BE2C (cell line): ENCODE data around the gene TIMP3.

Experiments used
- DNase-seq: peaks from one replicate; pipeline ENCODE4 v3.0.0-alpha.2; 2020
- H3K27me3 ChIP-seq: fragments of 250-450 bp; sonication (Bioruptor Pico); 2 replicates; pipeline ENCODE4 v1.5.1; 2020; ENCODE audit warnings: mild to moderate bottlenecking
- H3K36me3 ChIP-seq: fragments of 250-450 bp; sonication (Bioruptor Pico); 2 replicates; pipeline ENCODE4 v1.5.1; 2020; ENCODE audit warnings: mild to moderate bottlenecking
- H3K4me1 ChIP-seq: fragments of 250-450 bp; sonication (Bioruptor Pico); 2 replicates; pipeline ENCODE4 v1.5.1; 2020
- H3K4me3 ChIP-seq: 2 replicates; pipeline ENCODE4 v1.5.1; 2011; ENCODE audit warnings: low read depth, low read length
- H3K9me3 ChIP-seq: fragments of 250-450 bp; sonication (Bioruptor Pico); 2 replicates; pipeline ENCODE4 v1.5.1; 2020
- CTCF ChIP-seq: IDR thresholded peaks from 2 replicates; pipeline ENCODE4 v1.5.1; 2012; ENCODE audit warnings: mild to moderate bottlenecking, low read depth, low read length

Gene TIMP3

DNA sequence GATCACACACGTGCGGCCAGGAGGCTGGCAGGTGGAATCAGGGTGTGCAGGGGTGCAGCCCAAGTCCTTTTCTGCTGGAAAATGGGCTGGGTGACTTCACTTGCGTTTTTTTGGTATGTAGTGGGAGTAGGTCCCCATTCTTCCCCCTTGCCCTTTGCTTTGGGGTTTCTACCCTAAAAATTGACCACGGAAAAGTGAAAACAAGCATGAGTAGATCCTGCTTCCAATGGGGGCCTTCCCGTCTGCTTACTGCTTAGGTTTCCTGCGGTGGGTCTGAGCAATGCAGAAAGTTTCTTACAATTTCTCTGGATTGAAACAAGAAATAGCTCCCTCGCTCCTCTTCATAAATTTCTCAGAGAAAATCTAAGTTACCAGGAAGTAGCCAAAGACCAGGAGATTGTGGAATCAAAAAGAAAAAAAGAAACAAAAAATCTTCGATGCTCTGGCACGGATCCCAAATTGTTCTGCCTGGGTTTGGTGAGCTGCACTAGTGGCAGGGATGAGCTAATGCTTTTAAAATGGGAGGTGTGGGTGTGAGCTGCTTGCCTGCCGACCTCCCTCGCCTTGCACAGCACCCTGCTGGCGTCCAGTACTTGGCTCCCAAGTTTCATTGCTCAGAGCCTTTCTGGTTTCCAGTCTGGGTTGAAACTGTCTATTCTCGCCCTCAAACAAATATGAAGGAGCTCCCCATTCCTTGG lies 2.4 kb downstream of the TIMP3 start:
- Histone ChIP-seq H3K4me3 (no peak overlapping the region), H3K4me1 (no peaks in the 10 kb centered on the region), H3K36me3 (no peaks in the 10 kb centered on the region), H3K9me3 (no peaks in the 10 kb centered on the region), H3K27me3 (0 out of 2 replicates have a peak, but pooled peaks cover 4% of the 10 kb centered on the region)
- no peak for TF ChIP-seq CTCF
- no peak for DNase-seq

- no peaks in the 10 kb centered on the region for H3K9me3 ChIP-seq
- H3K4me1 ChIP-seq, result no peaks in the 10 kb centered on the region
- DNase-seq, result no peak
- no peak for TF ChIP-seq CTCF
- no peaks in the 10 kb centered on the region for H3K36me3 ChIP-seq
- H3K27me3 ChIP-seq, result 0 out of 2 replicates have a peak, but pooled peaks cover 4% of the 10 kb centered on the region
- H3K4me3 ChIP-seq, result no peak overlapping the region
These were observed 3.2 kb downstream of the TIMP3 start for GRCh38 chr22:32804531-32805360.

DNA sequence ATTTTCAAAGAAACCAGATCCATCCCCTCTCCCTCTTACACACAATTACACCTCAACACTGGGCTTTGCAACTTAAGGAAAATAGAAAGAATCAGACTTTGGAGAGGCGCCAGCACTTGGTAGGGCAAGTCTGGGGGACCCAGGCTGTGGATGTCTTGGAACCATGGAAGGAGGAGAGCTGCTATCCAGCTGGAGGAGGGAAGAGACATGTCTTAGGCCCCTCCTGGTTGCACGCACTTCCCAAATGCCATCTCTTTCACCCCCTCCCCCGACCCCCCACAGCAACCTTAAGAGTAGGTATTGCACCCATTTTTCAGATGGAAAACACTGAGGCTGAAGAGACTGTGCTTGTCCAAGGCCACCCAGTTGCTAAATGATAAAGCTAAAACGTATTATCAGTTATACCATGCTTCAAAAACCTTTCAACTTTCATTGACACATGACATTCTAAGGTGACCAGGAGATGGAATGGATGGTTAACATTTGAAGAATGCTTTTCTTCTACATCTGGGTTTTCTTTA lies 3.9 kb downstream of the TIMP3 start:
- H3K9me3 ChIP-seq, result no peaks in the 10 kb centered on the region
- no peaks in the 10 kb centered on the region for H3K4me1 ChIP-seq
- H3K27me3 ChIP-seq, result 0 out of 2 replicates have a peak, but pooled peaks cover 4% of the 10 kb centered on the region
- DNase-seq, result no peak
- no peaks in the 10 kb centered on the region for H3K36me3 ChIP-seq
- no peak overlapping the region for H3K4me3 ChIP-seq
- TF ChIP-seq CTCF, result no peak

DNA sequence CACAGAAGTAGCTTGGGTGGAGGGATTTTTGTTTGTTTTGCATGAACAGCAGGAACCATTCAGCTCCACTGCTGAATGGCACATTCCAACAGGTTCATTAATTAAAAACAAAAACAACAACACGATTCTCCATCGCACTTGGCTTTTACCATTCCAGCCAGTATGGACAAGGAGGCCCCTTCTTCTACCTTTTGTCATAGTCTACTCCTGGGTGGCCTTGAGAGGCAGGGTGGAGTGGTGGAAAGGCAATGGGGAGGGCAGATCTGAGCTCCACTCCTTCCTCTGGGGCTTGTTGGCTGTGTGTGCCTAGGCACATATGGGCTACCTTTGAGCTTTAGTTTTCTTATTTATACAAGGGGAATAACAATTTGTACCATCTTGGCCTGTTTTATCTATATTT lies 4.8 kb downstream of the TIMP3 start:
- Histone ChIP-seq H3K36me3 (no peaks in the 10 kb centered on the region), H3K4me1 (no peaks in the 10 kb centered on the region), H3K4me3 (no peak overlapping the region)

GRCh38 chr22:32808038-32808445 lies 6.5 kb downstream of the TIMP3 start:
- Histone ChIP-seq H3K4me3 (no peak overlapping the region), H3K4me1 (no peaks in the 10 kb centered on the region), H3K9me3 (no peaks in the 10 kb centered on the region), H3K27me3 (no peaks in the 10 kb centered on the region), H3K36me3 (no peaks in the 10 kb centered on the region)
- no peak for TF ChIP-seq CTCF
- no peak for DNase-seq

More for the DNA sequence above, 4.8 kb downstream of the TIMP3 start:
- Histone ChIP-seq H3K27me3 (0 out of 2 replicates have a peak, but pooled peaks cover 4% of the 10 kb centered on the region), H3K9me3 (no peaks in the 10 kb centered on the region)
- no peak for DNase-seq
- no peak for TF ChIP-seq CTCF
